ENCODE results near the gene TCEA2. TPM values are rescaled to one million over a fixed set of nuclear protein-coding genes. Genes with fewer than 3 reads are reported as not detected.

Gene TCEA2
- total and polyA plus RNA-seq, 2 of the 13 experiments (the other 11 are each of a cell fraction or from before 2014, with no cell fraction given): 28.1 to 33.7 TPM

DNA sequence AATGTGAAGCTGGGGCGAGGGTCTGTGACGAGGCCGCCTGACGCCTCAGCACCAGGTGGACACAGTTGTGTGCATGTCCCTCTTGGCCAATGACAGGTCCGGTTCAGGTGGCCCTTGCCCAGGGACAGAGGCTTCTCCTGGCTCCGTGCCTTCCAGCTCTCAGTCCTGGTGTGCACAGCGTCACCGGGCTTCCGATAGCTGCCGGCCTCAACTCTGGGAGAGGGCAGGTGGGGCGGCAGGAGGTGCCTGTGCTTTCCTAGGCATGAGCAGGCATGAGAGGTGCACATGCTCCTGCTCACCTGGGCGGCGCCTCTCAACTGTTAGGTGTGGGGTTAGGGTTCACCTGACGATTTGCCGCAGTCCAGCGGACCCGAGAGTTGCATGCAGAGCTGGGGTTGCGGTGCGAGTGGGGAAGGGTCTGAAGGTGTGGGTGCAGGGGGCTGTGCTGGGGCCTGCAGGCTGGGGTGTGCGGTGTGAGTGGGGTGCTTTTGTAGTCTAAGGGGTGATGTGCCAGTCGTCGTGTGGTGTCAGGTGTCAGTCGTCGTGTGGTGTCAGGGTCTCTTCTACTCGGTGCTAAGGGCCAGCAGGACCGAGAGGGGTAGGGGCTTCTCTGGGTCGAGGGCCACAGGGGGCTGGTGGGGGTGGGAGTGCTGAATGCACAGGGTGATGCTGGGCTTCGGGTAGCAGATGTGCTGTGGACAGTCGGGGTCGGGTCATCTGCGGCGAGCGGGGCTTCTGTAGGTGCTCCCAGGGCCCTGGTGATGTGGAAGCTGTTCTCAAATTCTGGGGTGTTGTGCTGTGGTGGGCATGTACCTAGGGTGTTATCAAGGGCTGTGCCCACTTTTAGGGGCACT, 9.8 kb upstream of the TCEA2 start:
- peak overlapping the region; percentile 77 for H3K27ac ChIP-seq (ENCODE audit: extremely low read length, insufficient read depth, low read length)
- H3K9me3 ChIP-seq (ENCODE audit: low read length): no peaks in the 10 kb centered on the region
- ChIA-PET POLR2A (interaction anchor here (0.5 to 9.4 kb wide), 21 partner anchors 9 to 781 kb away, joined by 3 to 252 read pairs (median 6); partner anchors contain the start of genes ARFGAP1, C20orf204, HELZ2 and OPRL1), CTCF (ENCODE audit: low intra/inter-chr PET ratio, low total read pairs) (interaction anchor here (1.2 to 2.0 kb wide), 2 partner anchors 16 to 67 kb away, joined by 7 to 13 read pairs; no protein-coding TSS in a partner anchor)
- H3K4me2 ChIP-seq (ENCODE audit: low read depth, low read length): peak overlapping the region; percentile 87
- peaks cover 4% of the 10 kb centered on the region for H3K79me2 ChIP-seq (ENCODE audit: insufficient read depth, low read length)
- H2AFZ ChIP-seq (ENCODE audit: low read length): no peak overlapping the region
- BruUV-seq (replicated peaks): no TSS peak
- no peaks in the 10 kb centered on the region for H3K36me3 ChIP-seq (replicated peaks in 1 of 2; ENCODE audit: control insufficient read depth in 1 of 2, insufficient read depth in 2 of 2, low read length in 2 of 2)
- in situ Hi-C loops (cut with HindIII; ENCODE audit: extremely low pct_ligation_motif_present, low pct_unique_long_range_greater_than_20kb) (no loop called here), intact Hi-C loops (cut with micrococcal nuclease; ENCODE audit: unreplicated experiment) (no loop called here)
- H3K27me3 ChIP-seq (ENCODE audit: control insufficient read depth in 1 of 2, insufficient read depth in 2 of 2, low read length in 2 of 2): no peaks in the 10 kb centered on the region; a peak in 1 of 5 replicates
- H3K9ac ChIP-seq (ENCODE audit: insufficient read depth, low read depth, low read length): peak overlapping the region; percentile 66
- DNase-seq (ENCODE audit: low spot score) (peak; percentile 66), ATAC-seq (peak; percentile 3), FAIRE-seq (no peak)
- 6% methylated on average over 33 of the region's 33 CpGs for WGBS (ENCODE audit: low lambda C conversion rate)
- no peaks in the 10 kb centered on the region for H4K20me1 ChIP-seq (ENCODE audit: insufficient read depth, low read length)
- peak overlapping the region; percentile 45 to 69 (median 46) for H3K4me3 ChIP-seq (replicated peaks in 1 of 3; ENCODE audit: insufficient read depth in 1 of 3, low read depth in 2 of 3, low read length in 3 of 3)
- H3K4me1 ChIP-seq (ENCODE audit: insufficient read depth, low read length): peaks cover 82% of the 10 kb centered on the region
- no peak for TF ChIP-seq MBD4 (IDR thresholded peaks at IDR 0.05; ENCODE audit: borderline replicate concordance, low read length)
- no peak for TF ChIP-seq ZNF75D (CRISPR knock-in tag; IDR thresholded peaks at IDR 0.05; ENCODE audit: borderline replicate concordance)
- TF ChIP-seq ZNF350 (CRISPR knock-in tag; IDR thresholded peaks at IDR 0.05; ENCODE audit: borderline replicate concordance, low read depth): peak; percentile 26; the same call in 1 of the 2 replicates
- TF ChIP-seq, protein P1, sequence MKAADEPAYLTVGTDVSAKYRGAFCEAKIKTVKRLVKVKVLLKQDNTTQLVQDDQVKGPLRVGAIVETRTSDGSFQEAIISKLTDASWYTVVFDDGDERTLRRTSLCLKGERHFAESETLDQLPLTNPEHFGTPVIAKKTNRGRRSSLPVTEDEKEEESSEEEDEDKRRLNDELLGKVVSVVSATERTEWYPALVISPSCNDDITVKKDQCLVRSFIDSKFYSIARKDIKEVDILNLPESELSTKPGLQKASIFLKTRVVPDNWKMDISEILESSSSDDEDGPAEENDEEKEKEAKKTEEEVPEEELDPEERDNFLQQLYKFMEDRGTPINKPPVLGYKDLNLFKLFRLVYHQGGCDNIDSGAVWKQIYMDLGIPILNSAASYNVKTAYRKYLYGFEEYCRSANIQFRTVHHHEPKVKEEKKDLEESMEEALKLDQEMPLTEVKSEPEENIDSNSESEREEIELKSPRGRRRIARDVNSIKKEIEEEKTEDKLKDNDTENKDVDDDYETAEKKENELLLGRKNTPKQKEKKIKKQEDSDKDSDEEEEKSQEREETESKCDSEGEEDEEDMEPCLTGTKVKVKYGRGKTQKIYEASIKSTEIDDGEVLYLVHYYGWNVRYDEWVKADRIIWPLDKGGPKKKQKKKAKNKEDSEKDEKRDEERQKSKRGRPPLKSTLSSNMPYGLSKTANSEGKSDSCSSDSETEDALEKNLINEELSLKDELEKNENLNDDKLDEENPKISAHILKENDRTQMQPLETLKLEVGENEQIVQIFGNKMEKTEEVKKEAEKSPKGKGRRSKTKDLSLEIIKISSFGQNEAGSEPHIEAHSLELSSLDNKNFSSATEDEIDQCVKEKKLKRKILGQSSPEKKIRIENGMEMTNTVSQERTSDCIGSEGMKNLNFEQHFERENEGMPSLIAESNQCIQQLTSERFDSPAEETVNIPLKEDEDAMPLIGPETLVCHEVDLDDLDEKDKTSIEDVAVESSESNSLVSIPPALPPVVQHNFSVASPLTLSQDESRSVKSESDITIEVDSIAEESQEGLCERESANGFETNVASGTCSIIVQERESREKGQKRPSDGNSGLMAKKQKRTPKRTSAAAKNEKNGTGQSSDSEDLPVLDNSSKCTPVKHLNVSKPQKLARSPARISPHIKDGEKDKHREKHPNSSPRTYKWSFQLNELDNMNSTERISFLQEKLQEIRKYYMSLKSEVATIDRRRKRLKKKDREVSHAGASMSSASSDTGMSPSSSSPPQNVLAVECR (CRISPR knock-in tag; IDR thresholded peaks at IDR 0.05; ENCODE audit: borderline replicate concordance): peak; percentile 45; the same call in 1 of the 2 replicates
- TF ChIP-seq ATAD3A (CRISPR knock-in tag; IDR thresholded peaks at IDR 0.05): 0 out of 2 replicates have a peak, but pooled peaks have one; percentile 8
- TF ChIP-seq RAD21 (CRISPR knock-in tag; IDR thresholded peaks at IDR 0.05): peak; percentile 58; the same call in 1 of the 2 replicates
- TF ChIP-seq, protein P2, sequence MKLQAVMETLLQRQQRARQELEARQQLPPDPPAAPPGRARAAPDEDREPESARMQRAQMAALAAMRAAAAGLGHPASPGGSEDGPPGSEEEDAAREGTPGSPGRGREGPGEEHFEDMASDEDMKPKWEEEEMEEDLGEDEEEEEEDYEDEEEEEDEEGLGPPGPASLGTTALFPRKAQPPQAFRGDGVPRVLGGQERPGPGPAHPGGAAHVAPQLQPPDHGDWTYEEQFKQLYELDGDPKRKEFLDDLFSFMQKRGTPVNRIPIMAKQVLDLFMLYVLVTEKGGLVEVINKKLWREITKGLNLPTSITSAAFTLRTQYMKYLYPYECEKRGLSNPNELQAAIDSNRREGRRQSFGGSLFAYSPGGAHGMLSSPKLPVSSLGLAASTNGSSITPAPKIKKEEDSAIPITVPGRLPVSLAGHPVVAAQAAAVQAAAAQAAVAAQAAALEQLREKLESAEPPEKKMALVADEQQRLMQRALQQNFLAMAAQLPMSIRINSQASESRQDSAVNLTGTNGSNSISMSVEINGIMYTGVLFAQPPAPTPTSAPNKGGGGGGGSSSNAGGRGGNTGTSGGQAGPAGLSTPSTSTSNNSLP (IDR thresholded peaks at IDR 0.05; ENCODE audit: low read depth, low read length): no peak
- 0 out of 2 replicates have a peak, but pooled peaks have one; percentile 19 for TF ChIP-seq IKZF1 (IDR thresholded peaks at IDR 0.05)
- no peak for TF ChIP-seq RBFOX2 (IDR thresholded peaks at IDR 0.05; ENCODE audit: low read depth, low read length)
- no peak for TF ChIP-seq DR1 (CRISPR knock-in tag; IDR thresholded peaks at IDR 0.05)
- peak; percentile 60 for TF ChIP-seq PHF5A (CRISPR knock-in tag; IDR thresholded peaks at IDR 0.05; ENCODE audit: low read depth, unreplicated experiment)
- no peak for TF ChIP-seq MAFK (conservative IDR thresholded peaks at IDR 0.05 in 1 of 2, IDR thresholded peaks at IDR 0.05 in 1 of 2; ENCODE audit: low read length in 2 of 2)
- no peak for TF ChIP-seq HCFC1 (IDR thresholded peaks at IDR 0.05; ENCODE audit: low read depth, low read length)
- TF ChIP-seq TBL1XR1 (IDR thresholded peaks at IDR 0.05; ENCODE audit: borderline replicate concordance, low read length, partially characterized antibody): no peak
- peak; percentile 32; the same call in 1 of the 3 replicates for TF ChIP-seq MXI1 (IDR thresholded peaks at IDR 0.05; ENCODE audit: borderline replicate concordance, low read depth, low read length)
- TF ChIP-seq, protein P3, sequence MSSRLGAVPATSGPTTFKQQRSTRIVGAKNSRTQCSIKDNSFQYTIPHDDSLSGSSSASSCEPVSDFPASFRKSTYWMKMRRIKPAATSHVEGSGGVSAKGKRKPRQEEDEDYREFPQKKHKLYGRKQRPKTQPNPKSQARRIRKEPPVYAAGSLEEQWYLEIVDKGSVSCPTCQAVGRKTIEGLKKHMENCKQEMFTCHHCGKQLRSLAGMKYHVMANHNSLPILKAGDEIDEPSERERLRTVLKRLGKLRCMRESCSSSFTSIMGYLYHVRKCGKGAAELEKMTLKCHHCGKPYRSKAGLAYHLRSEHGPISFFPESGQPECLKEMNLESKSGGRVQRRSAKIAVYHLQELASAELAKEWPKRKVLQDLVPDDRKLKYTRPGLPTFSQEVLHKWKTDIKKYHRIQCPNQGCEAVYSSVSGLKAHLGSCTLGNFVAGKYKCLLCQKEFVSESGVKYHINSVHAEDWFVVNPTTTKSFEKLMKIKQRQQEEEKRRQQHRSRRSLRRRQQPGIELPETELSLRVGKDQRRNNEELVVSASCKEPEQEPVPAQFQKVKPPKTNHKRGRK (CRISPR knock-in tag; IDR thresholded peaks at IDR 0.05): peak; percentile 15; the same call in 1 of the 2 replicates
